CD4-positive, alpha-beta T cell (primary cell): ENCODE data around the gene LY6G6D. TPM values are rescaled to one million over a fixed set of nuclear protein-coding genes. Genes with fewer than 3 reads are reported as not detected.

ENCODE experiments used
- ATAC-seq: fragments of 200-7000 bp; cut with Tn5 transposase; one replicate; pipeline ENCODE4 v1.10.0; 2022; ENCODE audit warnings: mild to moderate bottlenecking; ENCODE audit not compliant: poor library complexity
- CTCF ChIA-PET: fragments of 350-600 bp; sonication (Branson Sonifier 250); formaldehyde crosslinking; loops from one replicate; lab custom pipeline; 2021; ENCODE audit warnings: antibody characterized with exemption, inconsistent platforms; lab: Charles Lee
- POLR2A ChIA-PET: fragments of 350-600 bp; sonication (Branson Sonifier 250); formaldehyde crosslinking; loops from one replicate; lab custom pipeline; 2021; ENCODE audit warnings: antibody characterized with exemption, inconsistent platforms; lab: Charles Lee
- DNase-seq, 14 experiments: peaks; one replicate each; pipeline ENCODE4 v3.0.0-alpha.2; 2013 to 2020; ENCODE audit warnings: mixed read lengths in 2 of 14
- H3K27ac ChIP-seq, 2 donors: one replicate each; pipeline versions ENCODE4 v1.5.1 to v1.7.0; 2013; ENCODE audit warnings: low read length in 2 of 2, low read depth in 1 of 2, mild to moderate bottlenecking in 1 of 2
- H3K27me3 ChIP-seq, 2 experiments: 1 replicate in 1 of 2; 2 replicates in 1 of 2; pipeline versions ENCODE4 v1.6.1 to v1.7.0; 2013; ENCODE audit warnings: low read length in 2 of 2, control low read depth in 1 of 2, mild to moderate bottlenecking in 1 of 2, moderate library complexity in 1 of 2; ENCODE audit not compliant: insufficient read depth in 2 of 2, control insufficient read depth in 1 of 2
- H3K36me3 ChIP-seq: one replicate; pipeline ENCODE4 v1.6.1; 2013; ENCODE audit warnings: low read length, control low read depth; ENCODE audit not compliant: insufficient read depth
- H3K4me1 ChIP-seq: one replicate; pipeline ENCODE4 v1.6.1; 2013; ENCODE audit warnings: low read length, control low read depth; ENCODE audit not compliant: insufficient read depth
- H3K4me3 ChIP-seq: one replicate; pipeline ENCODE4 v1.5.1; 2013; ENCODE audit warnings: mild to moderate bottlenecking, low read length, moderate library complexity
- H3K9me3 ChIP-seq, 2 experiments: 1 replicate in 1 of 2; 2 replicates in 1 of 2; pipeline versions ENCODE4 v1.6.1 to v1.7.0; 2013; ENCODE audit warnings: low read length in 2 of 2, mild to moderate bottlenecking in 2 of 2, control low read depth in 1 of 2, moderate library complexity in 1 of 2; ENCODE audit not compliant: control insufficient read depth in 1 of 2, insufficient read depth in 1 of 2
- H3K27ac Mint-ChIP-seq: one replicate; pipeline ENCODE4 v1.8.0; 2020; ENCODE audit warnings: mixed read lengths
- H3K27me3 Mint-ChIP-seq: one replicate; pipeline ENCODE4 v1.8.0; 2021; ENCODE audit warnings: mixed read lengths
- H3K36me3 Mint-ChIP-seq: one replicate; pipeline ENCODE4 v1.8.0; 2021; ENCODE audit warnings: low read depth, mixed read lengths
- H3K4me1 Mint-ChIP-seq: one replicate; pipeline ENCODE4 v1.8.0; 2021; ENCODE audit warnings: low read depth, mixed read lengths
- H3K4me3 Mint-ChIP-seq: one replicate; pipeline ENCODE4 v1.8.0; 2020; ENCODE audit warnings: mild to moderate bottlenecking, mixed read lengths
- H3K9me3 Mint-ChIP-seq: one replicate; pipeline ENCODE4 v1.8.0; 2020; ENCODE audit warnings: mixed read lengths
- CTCF ChIP-seq: fragments of 200-600 bp; IDR thresholded peaks from one replicate; pipeline ENCODE4 v1.8.0; 2022; ENCODE audit warnings: antibody characterized with exemption, mild to moderate bottlenecking
- intact Hi-C, 2 experiments: fragments of 100-400 bp; cut with DNase I in 1 of 2; cut with micrococcal nuclease in 1 of 2; formaldehyde crosslinking; loops; one replicate each; pipeline versions ENCODE4 v1.15.1 to v1.9.0; 2023 to 2025; cut with DNase I, micrococcal nuclease
- total RNA-seq, 174 experiments: library from RNA in 2 of 174; stranded (reverse) in 2 of 174; gene quantifications; one replicate each; pipeline ENCODE4 v1.2.3 and lab custom pipeline; 2021 to 2026

Gene LY6G6D
- total RNA-seq, 2 experiments from 2014 or later, result not detected

DNA sequence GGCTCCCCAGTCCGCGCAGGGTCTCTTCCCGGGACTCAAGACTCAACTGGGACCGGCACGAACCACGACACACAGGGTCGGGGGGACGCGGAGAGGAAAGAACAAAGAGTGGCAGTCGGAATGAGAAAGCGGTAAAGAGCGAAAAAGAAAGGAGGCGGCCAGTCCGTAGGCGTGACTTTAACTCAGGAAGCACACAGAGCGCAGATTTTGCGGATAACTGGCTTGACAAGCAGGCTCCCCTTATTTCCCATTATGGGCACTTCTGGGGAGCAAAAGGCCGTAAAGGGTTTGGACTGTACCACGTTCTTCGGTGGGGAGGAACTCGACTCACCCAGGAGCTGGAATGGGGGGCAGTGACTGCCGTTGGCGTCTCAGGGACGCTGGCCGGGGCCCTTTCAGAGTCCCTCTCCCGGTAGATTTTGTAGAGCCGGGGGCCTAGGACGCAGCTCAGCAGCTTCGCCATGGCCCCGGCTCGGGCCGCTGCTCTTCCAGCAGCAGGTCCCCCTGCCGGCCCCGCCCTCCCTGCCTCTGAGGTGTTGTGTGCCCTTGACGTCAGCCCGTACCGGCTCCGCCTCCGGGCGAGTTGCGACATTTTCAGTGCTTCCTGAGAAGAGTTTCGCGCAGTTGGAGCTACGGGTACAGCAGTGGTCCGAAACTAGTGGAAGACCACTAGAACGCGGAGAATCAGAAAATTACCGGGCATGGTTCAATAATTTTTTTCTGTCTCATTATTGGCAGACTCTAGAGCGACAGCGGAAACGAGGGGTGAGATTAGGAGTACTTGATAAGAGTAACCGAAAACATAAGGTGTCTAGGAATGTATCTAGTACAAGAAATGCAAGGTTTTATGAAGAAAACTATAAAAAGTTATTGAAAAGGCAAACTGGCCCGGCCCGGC is 12.1 kb upstream of the LY6G6D start, which contains the start of gene ABHD16A:
Gene ABHD16A (minus strand): TSS at position 506 of the 898 bp plus-strand sequence. CDS start 43 bp downstream, at position 463.
- Histone ChIP-seq H3K27ac (peak within 1 kb of the TSS; percentile 95 to 98), H3K4me3 (peak within 1 kb of the TSS; percentile 67), H3K36me3 (peaks cover 15% of the 10 kb centered on the region), H3K9me3 (no peaks in the 10 kb centered on the region), H3K27me3 (no peaks in the 10 kb centered on the region), H3K4me1 (peaks cover 35% of the 10 kb centered on the region)
- DNase-seq (peak; percentile 94 to 99 (median 97)), ATAC-seq (peak; percentile 91)
- no peaks in the 10 kb centered on the region for H3K9me3 Mint-ChIP-seq
- peaks cover 33% of the 10 kb centered on the region for H3K36me3 Mint-ChIP-seq
- no peak for TF ChIP-seq CTCF
- intact Hi-C loops, result loop anchor here (1.0 to 5.0 kb wide), 5 partner anchors 34 to 51 kb away; partner anchors contain the start of genes BAG6 (in 1 of the 2), CLIC1 (in 1 of the 2), CSNK2B (in 1 of the 2) and GPANK1 (in 1 of the 2)
- peaks cover 32% of the 10 kb centered on the region for H3K4me1 Mint-ChIP-seq
- H3K27ac Mint-ChIP-seq, result peak within 1 kb of the TSS; percentile 94
- CTCF ChIA-PET, result interaction anchor here (1.1 to 1.8 kb wide), 5 partner anchors 22 to 130 kb away, joined by 3 to 10 read pairs (median 3); partner anchors contain the start of genes DDAH2 and LY6G5C
- POLR2A ChIA-PET, result interaction anchor here (0.5 to 2.6 kb wide), 38 partner anchors 9 to 1161 kb away, joined by 3 to 22 read pairs (median 5); partner anchors contain the start of genes BAG6, C6orf47, CSNK2B and DDAH2
- peak within 1 kb of the TSS; percentile 94 for H3K4me3 Mint-ChIP-seq
- H3K27me3 Mint-ChIP-seq, result no peaks in the 10 kb centered on the region

- ATAC-seq (no peak), DNase-seq (no peak)
- no peak for TF ChIP-seq CTCF
- peaks cover 18% of the 10 kb centered on the region for H3K36me3 Mint-ChIP-seq
- H3K4me3 ChIP-seq, result no peak overlapping the region
- POLR2A ChIA-PET, result interaction anchor here (0.9 kb wide), 1 partner anchor 101 kb away, joined by 3 read pairs; no protein-coding TSS in a partner anchor
- H3K4me3 Mint-ChIP-seq, result no peak overlapping the region
- intact Hi-C loops, result loop anchor here in 1 of 2 experiments (2.0 kb wide), 1 partner anchor 25 kb away; no protein-coding TSS in a partner anchor
- no peaks in the 10 kb centered on the region for H3K36me3 ChIP-seq
- CTCF ChIA-PET, result interaction anchor here (0.7 kb wide), 1 partner anchor 77 kb away, joined by 4 read pairs; no protein-coding TSS in a partner anchor
- no peak overlapping the region for H3K27ac ChIP-seq
- H3K27me3 Mint-ChIP-seq, result no peaks in the 10 kb centered on the region
- H3K9me3 ChIP-seq, result no peaks in the 10 kb centered on the region
- no peaks in the 10 kb centered on the region for H3K9me3 Mint-ChIP-seq
- H3K4me1 ChIP-seq, result peaks cover 29% of the 10 kb centered on the region
- H3K4me1 Mint-ChIP-seq, result peaks cover 23% of the 10 kb centered on the region
- H3K27me3 ChIP-seq, result no peaks in the 10 kb centered on the region
- H3K27ac Mint-ChIP-seq, result no peak overlapping the region
These were observed 9.2 kb upstream of the LY6G6D start for GRCh38 chr6:31705931-31706330.

GRCh38 chr6:31706599-31706998 is 8.5 kb upstream of the LY6G6D start, which contains the start of gene LY6G6F:
Gene LY6G6F (plus strand): TSS chr6:31706866. CDS start chr6:31706907, 41 bp downstream.
- H3K27me3 Mint-ChIP-seq, result no peaks in the 10 kb centered on the region
- no peak within 1 kb of the TSS for H3K4me3 ChIP-seq
- H3K27ac Mint-ChIP-seq, result no peak within 1 kb of the TSS
- intact Hi-C loops, result no loop called here
- CTCF ChIA-PET, result interaction anchor here (0.7 kb wide), 1 partner anchor 78 kb away, joined by 4 read pairs; no protein-coding TSS in a partner anchor
- H3K27me3 ChIP-seq, result no peaks in the 10 kb centered on the region
- H3K4me1 Mint-ChIP-seq, result peaks cover 17% of the 10 kb centered on the region
- no peak within 1 kb of the TSS for H3K27ac ChIP-seq
- peaks cover 11% of the 10 kb centered on the region for H3K36me3 Mint-ChIP-seq
- H3K4me3 Mint-ChIP-seq, result no peak within 1 kb of the TSS
- no peaks in the 10 kb centered on the region for H3K9me3 ChIP-seq
- H3K9me3 Mint-ChIP-seq, result no peaks in the 10 kb centered on the region
- ATAC-seq (no peak), DNase-seq (no peak)
- POLR2A ChIA-PET, result interaction anchor here (1.8 kb wide), 1 partner anchor 87 kb away, joined by 5 read pairs; no protein-coding TSS in a partner anchor
- no peaks in the 10 kb centered on the region for H3K36me3 ChIP-seq
- peaks cover 29% of the 10 kb centered on the region for H3K4me1 ChIP-seq
- no peak for TF ChIP-seq CTCF
